Measurements from ENCODE around the gene INPP5A. TPM values are rescaled to one million over a fixed set of nuclear protein-coding genes. Genes with fewer than 3 reads are reported as not detected.

The INPP5A gene
- total RNA-seq, 1 donor from 2014 or later, result 41.0 TPM

GRCh38 chr10:132607961-132608495 is 70.4 kb downstream of the INPP5A start:
- Mint-ChIP-seq H3K27ac (no peak overlapping the region), H3K9me3 (peaks cover 5% of the 10 kb centered on the region), H3K4me1 (peaks cover 27% of the 10 kb centered on the region), H3K36me3 (peaks cover 4% of the 10 kb centered on the region), H3K4me3 (no peak overlapping the region), H3K27me3 (ENCODE audit: low read depth) (no peaks in the 10 kb centered on the region)
- no peak for TF ChIP-seq CTCF (IDR thresholded peaks at IDR 0.05; ENCODE audit: unreplicated experiment)
- no peak for DNase-seq (ENCODE audit: low spot score in 2 of 2, unreplicated experiment in 2 of 2)

GRCh38 chr10:132608511-132609195 is 71.1 kb downstream of the INPP5A start:
- H3K4me1 Mint-ChIP-seq, result peaks cover 27% of the 10 kb centered on the region
- H3K4me3 Mint-ChIP-seq, result no peak overlapping the region
- DNase-seq (ENCODE audit: low spot score in 2 of 2, unreplicated experiment in 2 of 2), result no peak
- no peak overlapping the region for H3K27ac Mint-ChIP-seq
- H3K27me3 Mint-ChIP-seq (ENCODE audit: low read depth), result no peaks in the 10 kb centered on the region
- peaks cover 5% of the 10 kb centered on the region for H3K9me3 Mint-ChIP-seq
- H3K36me3 Mint-ChIP-seq, result peaks cover 4% of the 10 kb centered on the region
- no peak for TF ChIP-seq CTCF (IDR thresholded peaks at IDR 0.05; ENCODE audit: unreplicated experiment)

- TF ChIP-seq CTCF (IDR thresholded peaks at IDR 0.05; ENCODE audit: unreplicated experiment), result no peak
- H3K36me3 Mint-ChIP-seq, result peaks cover 3% of the 10 kb centered on the region
- H3K27me3 Mint-ChIP-seq (ENCODE audit: low read depth), result no peaks in the 10 kb centered on the region
- DNase-seq (ENCODE audit: low spot score in 2 of 2, unreplicated experiment in 2 of 2), result no peak
- no peak overlapping the region for H3K27ac Mint-ChIP-seq
- peaks cover 27% of the 10 kb centered on the region for H3K4me1 Mint-ChIP-seq
- no peak overlapping the region for H3K4me3 Mint-ChIP-seq
- peaks cover 4% of the 10 kb centered on the region for H3K9me3 Mint-ChIP-seq
These were observed 71.6 kb downstream of the INPP5A start for GRCh38 chr10:132609211-132609610.

- no peaks in the 10 kb centered on the region for H3K9me3 Mint-ChIP-seq
- no peak overlapping the region for H3K4me3 Mint-ChIP-seq
- H3K27ac Mint-ChIP-seq, result no peak overlapping the region
- no peak for DNase-seq (ENCODE audit: low spot score in 2 of 2, unreplicated experiment in 2 of 2)
- TF ChIP-seq CTCF (IDR thresholded peaks at IDR 0.05; ENCODE audit: unreplicated experiment), result no peak
- H3K27me3 Mint-ChIP-seq (ENCODE audit: low read depth), result no peaks in the 10 kb centered on the region
- peaks cover 27% of the 10 kb centered on the region for H3K4me1 Mint-ChIP-seq
- peaks cover 2% of the 10 kb centered on the region for H3K36me3 Mint-ChIP-seq
These were observed 72.6 kb downstream of the INPP5A start for GRCh38 chr10:132610071-132610701.

- Mint-ChIP-seq H3K4me1 (peaks cover 24% of the 10 kb centered on the region), H3K27me3 (ENCODE audit: low read depth) (no peaks in the 10 kb centered on the region), H3K9me3 (no peaks in the 10 kb centered on the region), H3K27ac (peak overlapping the region; percentile 82), H3K4me3 (no peak overlapping the region), H3K36me3 (peaks cover 2% of the 10 kb centered on the region)
- TF ChIP-seq CTCF (IDR thresholded peaks at IDR 0.05; ENCODE audit: unreplicated experiment), result no peak
- no peak for DNase-seq (ENCODE audit: low spot score in 2 of 2, unreplicated experiment in 2 of 2)
These were observed 73.7 kb downstream of the INPP5A start for GRCh38 chr10:132611026-132611910.

All from mesothelial cell of epicardium (in vitro differentiated cells).